ENCODE data around the gene SLC22A17. TPM values are rescaled to one million over a fixed set of nuclear protein-coding genes. Genes with fewer than 3 reads are reported as not detected.

SLC22A17 gene
- total and polyA plus RNA-seq, 2 donors: 30.5 to 40.8 TPM

GRCh38 chr14:23377573-23378563, 25.2 kb upstream of the SLC22A17 start:
- H3K27ac ChIP-seq (ENCODE audit: low read depth): no peak overlapping the region
- H3K36me3 ChIP-seq (ENCODE audit: insufficient read depth): no peaks in the 10 kb centered on the region
- WGBS: 88% methylated on average over 14 of the region's 14 CpGs
- H3K4me3 ChIP-seq (ENCODE audit: low read depth, low read length): no peak overlapping the region
- H3K4me1 ChIP-seq (ENCODE audit: insufficient read depth): no peaks in the 10 kb centered on the region
- no peak for DNase-seq (ENCODE audit: extremely low spot score)

GRCh38 chr14:23377198-23377550, 24.5 kb upstream of the SLC22A17 start:
- Histone ChIP-seq H3K4me1 (ENCODE audit: insufficient read depth) (no peaks in the 10 kb centered on the region), H3K36me3 (ENCODE audit: insufficient read depth) (no peaks in the 10 kb centered on the region), H3K27ac (ENCODE audit: low read depth) (no peak overlapping the region), H3K4me3 (ENCODE audit: low read depth, low read length) (no peak overlapping the region)
- no peak for DNase-seq (ENCODE audit: extremely low spot score)
- WGBS: 44% methylated on average over 11 of the region's 11 CpGs

GRCh38 chr14:23376482-23377197, 24.0 kb upstream of the SLC22A17 start, which contains the start of gene CMTM5:
Gene CMTM5, plus strand, starts transcription at chr14:23377046. Its CDS starts 206 bp downstream, at chr14:23377252.
- H3K27ac ChIP-seq (ENCODE audit: low read depth): no peak within 1 kb of the TSS
- H3K36me3 ChIP-seq (ENCODE audit: insufficient read depth): no peaks in the 10 kb centered on the region
- 32% methylated on average over 13 of the region's 13 CpGs for WGBS
- H3K4me3 ChIP-seq (ENCODE audit: low read depth, low read length): no peak within 1 kb of the TSS
- DNase-seq (ENCODE audit: extremely low spot score): no peak
- no peaks in the 10 kb centered on the region for H3K4me1 ChIP-seq (ENCODE audit: insufficient read depth)

- no peaks in the 10 kb centered on the region for H3K36me3 ChIP-seq (ENCODE audit: insufficient read depth)
- WGBS: 88% methylated on average over 21 of the region's 21 CpGs
- DNase-seq (ENCODE audit: extremely low spot score): no peak
- H3K27ac ChIP-seq (ENCODE audit: low read depth): no peak overlapping the region
- no peaks in the 10 kb centered on the region for H3K4me1 ChIP-seq (ENCODE audit: insufficient read depth)
- no peak overlapping the region for H3K4me3 ChIP-seq (ENCODE audit: low read depth, low read length)
Measured at GRCh38 chr14:23375527-23376251, 23.0 kb upstream of the SLC22A17 start.

GRCh38 chr14:23373041-23373440, 20.4 kb upstream of the SLC22A17 start:
- WGBS: 86% methylated on average over 3 of the region's 3 CpGs
- H3K4me1 ChIP-seq (ENCODE audit: insufficient read depth): no peaks in the 10 kb centered on the region
- H3K27ac ChIP-seq (ENCODE audit: low read depth): no peak overlapping the region
- DNase-seq (ENCODE audit: extremely low spot score): no peak
- H3K36me3 ChIP-seq (ENCODE audit: insufficient read depth): no peaks in the 10 kb centered on the region
- no peak overlapping the region for H3K4me3 ChIP-seq (ENCODE audit: low read depth, low read length)

- DNase-seq (ENCODE audit: extremely low spot score): no peak
- 75% methylated on average over 2 of the region's 2 CpGs for WGBS
- no peaks in the 10 kb centered on the region for H3K36me3 ChIP-seq (ENCODE audit: insufficient read depth)
- no peak within 1 kb of the TSS for H3K4me3 ChIP-seq (ENCODE audit: low read depth, low read length)
- no peak within 1 kb of the TSS for H3K27ac ChIP-seq (ENCODE audit: low read depth)
- H3K4me1 ChIP-seq (ENCODE audit: insufficient read depth): no peaks in the 10 kb centered on the region
Measured at GRCh38 chr14:23372509-23372908, 19.8 kb upstream of the SLC22A17 start, which contains the start of gene IL25. Gene IL25, plus strand, starts transcription at chr14:23372809.

- no peak for DNase-seq (ENCODE audit: extremely low spot score)
- 95% methylated on average over 1 of the region's 1 CpG for WGBS
Measured at GRCh38 chr14:23371865-23372264, 19.2 kb upstream of the SLC22A17 start.

GRCh38 chr14:23370221-23370620, 17.5 kb upstream of the SLC22A17 start:
- no peaks in the 10 kb centered on the region for H3K36me3 ChIP-seq (ENCODE audit: insufficient read depth)
- WGBS: 68% methylated on average over 1 of the region's 1 CpG
- H3K4me1 ChIP-seq (ENCODE audit: insufficient read depth): no peaks in the 10 kb centered on the region
- no peak overlapping the region for H3K4me3 ChIP-seq (ENCODE audit: low read depth, low read length)
- no peak overlapping the region for H3K27ac ChIP-seq (ENCODE audit: low read depth)
- DNase-seq (ENCODE audit: extremely low spot score): no peak

More at GRCh38 chr14:23371865-23372264, 19.2 kb upstream of the SLC22A17 start:
- Histone ChIP-seq H3K4me1 (ENCODE audit: insufficient read depth) (no peaks in the 10 kb centered on the region), H3K27ac (ENCODE audit: low read depth) (no peak overlapping the region), H3K36me3 (ENCODE audit: insufficient read depth) (no peaks in the 10 kb centered on the region), H3K4me3 (ENCODE audit: low read depth, low read length) (no peak overlapping the region)

GRCh38 chr14:23366426-23366921, 13.8 kb upstream of the SLC22A17 start:
- no peaks in the 10 kb centered on the region for H3K4me1 ChIP-seq (ENCODE audit: insufficient read depth)
- no peaks in the 10 kb centered on the region for H3K36me3 ChIP-seq (ENCODE audit: insufficient read depth)
- peak overlapping the region; percentile 57 for H3K4me3 ChIP-seq (ENCODE audit: low read depth, low read length)
- H3K27ac ChIP-seq (ENCODE audit: low read depth): peak overlapping the region; percentile 97
- DNase-seq (ENCODE audit: extremely low spot score): peak; percentile 81
- WGBS: 13% methylated on average over 34 of the region's 34 CpGs

GRCh38 chr14:23365732-23366425, 13.2 kb upstream of the SLC22A17 start:
- no peaks in the 10 kb centered on the region for H3K36me3 ChIP-seq (ENCODE audit: insufficient read depth)
- H3K4me3 ChIP-seq (ENCODE audit: low read depth, low read length): peak overlapping the region; percentile 57
- peaks cover 1% of the 10 kb centered on the region for H3K4me1 ChIP-seq (ENCODE audit: insufficient read depth)
- DNase-seq (ENCODE audit: extremely low spot score): peak; percentile 89
- 2% methylated on average over 48 of the region's 51 CpGs for WGBS
- peak overlapping the region; percentile 97 for H3K27ac ChIP-seq (ENCODE audit: low read depth)

GRCh38 chr14:23365036-23365731, 12.5 kb upstream of the SLC22A17 start, which contains the start of gene EFS:
Gene EFS, minus strand, starts transcription at chr14:23365172. Its CDS starts 147 bp downstream, at chr14:23365025.
- Histone ChIP-seq H3K4me1 (ENCODE audit: insufficient read depth) (peaks cover 1% of the 10 kb centered on the region), H3K36me3 (ENCODE audit: insufficient read depth) (no peaks in the 10 kb centered on the region), H3K27ac (ENCODE audit: low read depth) (peak within 1 kb of the TSS; percentile 97), H3K4me3 (ENCODE audit: low read depth, low read length) (peak within 1 kb of the TSS; percentile 57)
- 1% methylated on average over 74 of the region's 74 CpGs for whole genome bisulfite sequencing
- no peak for DNase-seq (ENCODE audit: extremely low spot score)
